Testis (tissue), 2 donors: Measurements from ENCODE around the gene NBEA.

Experiments
- POLR2A ChIP-seq: fragments of 450-650 bp; IDR thresholded peaks from one replicate; pipeline ENCODE4 v1.6.1; 2017; ENCODE audit warnings: antibody characterized with exemption, mild to moderate bottlenecking, moderate library complexity
- TF ChIP-seq, protein P1 (sequence below), 3 experiments: fragments of 450-650 bp in 2 of 3; fragments of 200-600 bp in 1 of 3; sonication (generic) in 1 of 3; IDR thresholded peaks; one replicate each; pipeline ENCODE4 v1.5.1; 2016 to 2019; ENCODE audit warnings: antibody characterized with exemption in 3 of 3, mild to moderate bottlenecking in 2 of 3, moderate library complexity in 1 of 3

DNA sequence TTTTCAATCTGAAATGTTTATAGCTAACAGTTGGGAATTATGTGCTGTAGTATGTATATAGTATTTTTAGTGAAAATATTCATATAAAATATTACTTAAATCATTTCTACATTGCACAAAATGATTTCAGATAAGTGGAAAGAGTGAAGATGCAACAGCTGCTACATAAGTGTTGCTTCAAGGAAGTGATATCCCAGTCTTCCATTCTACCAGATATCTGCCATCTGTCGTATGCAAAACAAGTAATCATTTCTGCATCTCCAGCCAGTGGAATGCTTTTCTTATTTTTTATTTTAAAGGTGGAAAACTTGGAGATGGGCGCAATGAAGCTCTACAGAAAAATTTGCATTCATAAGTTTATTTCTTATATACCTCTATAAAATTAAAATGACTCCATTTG, 687.0 kb downstream of the NBEA start:
- TF ChIP-seq, protein P1, sequence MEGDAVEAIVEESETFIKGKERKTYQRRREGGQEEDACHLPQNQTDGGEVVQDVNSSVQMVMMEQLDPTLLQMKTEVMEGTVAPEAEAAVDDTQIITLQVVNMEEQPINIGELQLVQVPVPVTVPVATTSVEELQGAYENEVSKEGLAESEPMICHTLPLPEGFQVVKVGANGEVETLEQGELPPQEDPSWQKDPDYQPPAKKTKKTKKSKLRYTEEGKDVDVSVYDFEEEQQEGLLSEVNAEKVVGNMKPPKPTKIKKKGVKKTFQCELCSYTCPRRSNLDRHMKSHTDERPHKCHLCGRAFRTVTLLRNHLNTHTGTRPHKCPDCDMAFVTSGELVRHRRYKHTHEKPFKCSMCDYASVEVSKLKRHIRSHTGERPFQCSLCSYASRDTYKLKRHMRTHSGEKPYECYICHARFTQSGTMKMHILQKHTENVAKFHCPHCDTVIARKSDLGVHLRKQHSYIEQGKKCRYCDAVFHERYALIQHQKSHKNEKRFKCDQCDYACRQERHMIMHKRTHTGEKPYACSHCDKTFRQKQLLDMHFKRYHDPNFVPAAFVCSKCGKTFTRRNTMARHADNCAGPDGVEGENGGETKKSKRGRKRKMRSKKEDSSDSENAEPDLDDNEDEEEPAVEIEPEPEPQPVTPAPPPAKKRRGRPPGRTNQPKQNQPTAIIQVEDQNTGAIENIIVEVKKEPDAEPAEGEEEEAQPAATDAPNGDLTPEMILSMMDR (IDR thresholded peaks at IDR 0.05): no peak
- TF ChIP-seq POLR2A: no peak
